GM12878 (cell line): ENCODE measurements around the gene STX8. TPM values are rescaled to one million over a fixed set of nuclear protein-coding genes. Genes with fewer than 3 reads are reported as not detected.
"Not testable (repeated sequence)": the region's sequence is repeated elsewhere in the genome, so short reads cannot be mapped to it uniquely, and the experiment has no call there.

Experiments
- ATAC-seq: fragments of 200-7000 bp; cut with Tn5 transposase; 3 replicates; pipeline ENCODE4 v1.9.1; 2020; ENCODE audit warnings: mild to moderate bottlenecking, moderate library complexity
- BruUV-seq: library from RNA; stranded (reverse); fragments of 400-500 nt; replicated peaks from 2 replicates; lab custom pipeline; 2021; lab: Mats Ljungman, UMichigan
- CTCF ChIA-PET: fragments of 300-600 bp; sonication (Branson Sonifier 250); formaldehyde crosslinking; extraction: SDS; loops from one replicate; lab custom pipeline; 2021; ENCODE audit warnings: inconsistent platforms; lab: Yijun Ruan, JAX
- POLR2A ChIA-PET: fragments of 350-600 bp; formaldehyde crosslinking; extraction: SDS; loops from one replicate; lab custom pipeline; 2021; ENCODE audit warnings: inconsistent platforms; lab: Charles Lee
- RAD21 ChIA-PET: fragments of 300-600 bp; sonication (Branson Sonifier 250); formaldehyde crosslinking; loops from one replicate; lab custom pipeline; 2023; ENCODE audit warnings: antibody characterized with exemption; ENCODE audit not compliant: unreplicated experiment; lab: Charles Lee
- SMC1A ChIA-PET: fragments of 300-600 bp; sonication (Branson Sonifier 250); formaldehyde crosslinking; loops from one replicate; lab custom pipeline; 2023; ENCODE audit not compliant: unreplicated experiment, uncharacterized antibody; lab: Charles Lee
- DNase-seq: peaks from one replicate; pipeline ENCODE4 v3.0.0-alpha.2; 2011; ENCODE audit warnings: low read depth, low spot score
- FAIRE-seq: peaks from 3 replicates; lab custom pipeline; 2011; peaks lifted over from hg19 to GRCh38; lab: Jason Lieb, UNC
- H2AFZ ChIP-seq: 2 replicates; pipeline ENCODE4 v1.6.0; 2011; ENCODE audit warnings: low read depth, low read length, control low read depth; ENCODE audit not compliant: control insufficient read depth
- H3K27ac ChIP-seq: 2 replicates; pipeline ENCODE4 v1.5.1; 2011; ENCODE audit warnings: control low read depth; ENCODE audit not compliant: control insufficient read depth, insufficient read depth
- H3K27me3 ChIP-seq, 2 experiments: replicated peaks in 1 of 2; 2 replicates each; pipeline versions ENCODE4 v1.6.0 to v1.6.1; 2011; ENCODE audit warnings: low read length in 1 of 2; ENCODE audit not compliant: control insufficient read depth in 2 of 2, insufficient read depth in 2 of 2
- H3K36me3 ChIP-seq, 2 experiments: 2 replicates each; pipeline ENCODE4 v1.5.1; 2011; ENCODE audit warnings: low read length in 1 of 2; ENCODE audit not compliant: control insufficient read depth in 2 of 2, insufficient read depth in 2 of 2
- H3K4me1 ChIP-seq: 2 replicates; pipeline ENCODE4 v1.6.1; 2011; ENCODE audit warnings: mild to moderate bottlenecking, low read length, moderate library complexity, mixed read lengths; ENCODE audit not compliant: control insufficient read depth, insufficient read depth
- H3K4me2 ChIP-seq: 2 replicates; pipeline ENCODE4 v1.6.0; 2011; ENCODE audit warnings: control low read depth; ENCODE audit not compliant: control insufficient read depth, insufficient read depth
- H3K4me3 ChIP-seq: fragments of 200-600 bp; sonication (generic); 2 replicates; pipeline ENCODE4 v1.5.1; 2016
- H3K79me2 ChIP-seq: 2 replicates; pipeline ENCODE4 v1.6.0; 2011; ENCODE audit warnings: low read length; ENCODE audit not compliant: control insufficient read depth, insufficient read depth
- H3K9ac ChIP-seq: 2 replicates; pipeline ENCODE4 v1.8.0; 2011; ENCODE audit warnings: low read length, control low read depth, mixed read lengths; ENCODE audit not compliant: control insufficient read depth, insufficient read depth
- H3K9me3 ChIP-seq: replicated peaks from 3 replicates; pipeline ENCODE4 v1.5.1; 2011; ENCODE audit warnings: mild to moderate bottlenecking, low read length; ENCODE audit not compliant: control insufficient read depth, insufficient read depth
- H4K20me1 ChIP-seq: 2 replicates; pipeline ENCODE4 v1.6.0; 2011; ENCODE audit not compliant: control insufficient read depth, insufficient read depth
- RAD21 ChIP-seq: IDR thresholded peaks from 2 replicates; pipeline ENCODE4 v1.6.1; 2011; ENCODE audit warnings: mild to moderate bottlenecking, low read depth, low read length, moderate library complexity; ENCODE audit not compliant: insufficient read depth
- ZNF384 ChIP-seq: IDR thresholded peaks from 2 replicates; pipeline ENCODE4 v1.6.1; 2012; ENCODE audit warnings: low read depth, mild to moderate bottlenecking, low read length, improper control_type of control experiment, borderline replicate concordance
- WGBS: methylation state at CpG from one replicate; pipeline ENCODE4 v1.1.6; 2016; ENCODE audit warnings: low lambda C conversion rate; ENCODE audit not compliant: insufficient replicate concordance, insufficient coverage; ENCODE audit errors: missing lambda C conversion rate; 5-methylcytosine and 5-hydroxymethylcytosine counted together
- in situ Hi-C: fragments of 300-500 bp; cut with MboI; formaldehyde crosslinking; loops from 9 replicates; pipeline ENCODE4 v1.14.3; 2018; ENCODE audit warnings: mixed read lengths
- intact Hi-C: fragments of 100-400 bp; cut with micrococcal nuclease; formaldehyde crosslinking; loops from one replicate; pipeline ENCODE4 v1.14.2; 2022; ENCODE audit not compliant: unreplicated experiment
- polyA plus RNA-seq, 11 experiments: library from polyadenylated mRNA; depleted of rRNA in 4 of 11; unstranded in 6 of 11; stranded (reverse) in 5 of 11; fragments of >200 nt; fragmentation: Nextera tagmentation in 4 of 11; fragmentation: Illumina TruSeq in 1 of 11; extraction: Ambion mirVana in 4 of 11; extraction: Trizol in 1 of 11; gene quantifications; 1 replicate in 1 of 11; 2 replicates in 10 of 11; pipeline versions ENCODE4 v1.2.1 to v1.2.3, GENCODE V29; 2011 to 2016; ENCODE audit warnings: inconsistent platforms in 2 of 11, missing spikeins in 2 of 11, low read depth in 1 of 11
- total RNA-seq, 4 experiments: library from RNA; depleted of rRNA in 3 of 4; stranded (reverse); fragments of >200 nt in 3 of 4; fragmentation: Illumina TruSeq in 1 of 4; extraction: Trizol in 1 of 4; gene quantifications; 2 replicates each; pipeline versions ENCODE4 v1.2.1 to v1.2.3, GENCODE V29; 2013 to 2021
- TF ChIP-seq, protein P1 (sequence below), 3 experiments: IDR thresholded peaks in 2 of 3; conservative IDR thresholded peaks in 1 of 3; 2 replicates each; pipeline ENCODE4 v1.5.1; 2011; ENCODE audit warnings: low read depth in 3 of 3, low read length in 3 of 3, mild to moderate bottlenecking in 3 of 3, control low read depth in 2 of 3, moderate library complexity in 2 of 3, inconsistent platforms in 1 of 3, mixed read lengths in 1 of 3; ENCODE audit not compliant: control insufficient read depth in 2 of 3, insufficient read depth in 1 of 3; ENCODE audit errors: extremely low read depth in 1 of 3

The STX8 gene
- total and polyA plus RNA-seq, 10 of the 15 experiments (the other 5 are each of a cell fraction or from before 2014, with no cell fraction given) = 47.9 to 151 (median 72.9) TPM

DNA sequence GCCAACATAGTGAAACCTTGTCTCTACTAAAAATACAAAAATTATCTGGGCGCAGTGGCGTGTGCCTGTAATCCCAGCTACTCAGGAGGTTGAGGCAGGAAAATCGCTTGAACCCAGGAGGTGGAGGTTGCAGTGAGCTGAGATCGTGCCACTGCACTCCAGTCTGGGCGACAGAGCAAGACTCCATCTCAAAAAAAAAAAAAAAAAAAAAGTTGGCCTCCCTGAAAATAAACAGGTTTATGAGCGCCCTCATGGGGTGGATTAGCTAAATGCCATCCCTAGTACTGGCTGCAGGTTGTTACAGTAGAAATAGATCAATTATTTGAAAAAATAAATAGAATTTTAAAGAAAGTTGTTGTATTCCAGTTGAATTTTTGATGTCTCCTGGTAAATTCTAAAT is 20.9 kb downstream of the STX8 start:
- H4K20me1 ChIP-seq, H3K4me2 ChIP-seq, DNase-seq, H3K9me3 ChIP-seq, POLR2A ChIA-PET, H3K36me3 ChIP-seq, H3K27ac ChIP-seq, H3K27me3 ChIP-seq, H3K79me2 ChIP-seq, intact Hi-C loops, H3K4me1 ChIP-seq, H3K9ac ChIP-seq, BruUV-seq, H2AFZ ChIP-seq, in situ Hi-C loops, H3K4me3 ChIP-seq: not testable (repeated sequence)
- TF ChIP-seq RAD21 = peak; percentile 61
- TF ChIP-seq, protein P1, sequence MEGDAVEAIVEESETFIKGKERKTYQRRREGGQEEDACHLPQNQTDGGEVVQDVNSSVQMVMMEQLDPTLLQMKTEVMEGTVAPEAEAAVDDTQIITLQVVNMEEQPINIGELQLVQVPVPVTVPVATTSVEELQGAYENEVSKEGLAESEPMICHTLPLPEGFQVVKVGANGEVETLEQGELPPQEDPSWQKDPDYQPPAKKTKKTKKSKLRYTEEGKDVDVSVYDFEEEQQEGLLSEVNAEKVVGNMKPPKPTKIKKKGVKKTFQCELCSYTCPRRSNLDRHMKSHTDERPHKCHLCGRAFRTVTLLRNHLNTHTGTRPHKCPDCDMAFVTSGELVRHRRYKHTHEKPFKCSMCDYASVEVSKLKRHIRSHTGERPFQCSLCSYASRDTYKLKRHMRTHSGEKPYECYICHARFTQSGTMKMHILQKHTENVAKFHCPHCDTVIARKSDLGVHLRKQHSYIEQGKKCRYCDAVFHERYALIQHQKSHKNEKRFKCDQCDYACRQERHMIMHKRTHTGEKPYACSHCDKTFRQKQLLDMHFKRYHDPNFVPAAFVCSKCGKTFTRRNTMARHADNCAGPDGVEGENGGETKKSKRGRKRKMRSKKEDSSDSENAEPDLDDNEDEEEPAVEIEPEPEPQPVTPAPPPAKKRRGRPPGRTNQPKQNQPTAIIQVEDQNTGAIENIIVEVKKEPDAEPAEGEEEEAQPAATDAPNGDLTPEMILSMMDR (IDR thresholded peaks at IDR 0.05 in 2 of 3, conservative IDR thresholded peaks at IDR 0.05 in 1 of 3; ENCODE audit: control insufficient read depth in 2 of 3, extremely low read depth in 1 of 3, insufficient read depth in 1 of 3, low read depth in 3 of 3, low read length in 3 of 3) = peak; percentile 39 to 47 (median 44); a peak in 5 of 6 replicates
- peak; percentile 88 for TF ChIP-seq ZNF384
- RAD21 ChIA-PET = interaction anchor here (0.7 to 0.9 kb wide), 3 partner anchors 16 to 888 kb away, joined by 3 read pairs; no protein-coding TSS in a partner anchor
- CTCF ChIA-PET = interaction anchor here (0.6 to 2.2 kb wide), 16 partner anchors 11 to 1465 kb away, joined by 3 to 10 read pairs (median 3); partner anchors contain the start of gene CFAP52
- WGBS = 55% methylated on average over 6 of the region's 6 CpGs
- FAIRE-seq = peak; percentile 18
- SMC1A ChIA-PET = interaction anchor here (2.4 kb wide), 1 partner anchor 23 kb away, joined by 7 read pairs; no protein-coding TSS in a partner anchor
- ATAC-seq = peak; percentile 77
